Progenitor cell of endocrine pancreas (in vitro differentiated cells): Measurements from ENCODE around the gene ZNF48. TPM values are rescaled to one million over a fixed set of nuclear protein-coding genes. Genes with fewer than 3 reads are reported as not detected.
A peak's percentile ranks its signal among the peaks of the same experiment; 100 is the strongest.
"Not testable (repeated sequence)": the region's sequence is repeated elsewhere in the genome, so short reads cannot be mapped to it uniquely, and the experiment has no call there.

Source experiments
- DNase-seq: peaks from one replicate; pipeline ENCODE4 v3.0.0; 2021; ENCODE audit warnings: low spot score; ENCODE audit not compliant: unreplicated experiment
- H3K27ac Mint-ChIP-seq: 2 replicates; pipeline ENCODE4 v1.8.0; 2021; ENCODE audit warnings: mild to moderate bottlenecking, moderate library complexity, mixed read lengths
- H3K27me3 Mint-ChIP-seq: 2 replicates; pipeline ENCODE4 v1.8.0; 2021; ENCODE audit warnings: mixed read lengths
- H3K36me3 Mint-ChIP-seq: 2 replicates; pipeline ENCODE4 v1.8.0; 2022; ENCODE audit warnings: mixed read lengths; ENCODE audit not compliant: insufficient read depth
- H3K4me1 Mint-ChIP-seq: 2 replicates; pipeline ENCODE4 v1.8.0; 2021; ENCODE audit warnings: low read depth, mixed read lengths
- H3K4me3 Mint-ChIP-seq: 2 replicates; pipeline ENCODE4 v1.8.0; 2021; ENCODE audit warnings: low read depth, mild to moderate bottlenecking, moderate library complexity, mixed read lengths
- H3K9me3 Mint-ChIP-seq: 2 replicates; pipeline ENCODE4 v1.8.0; 2021; ENCODE audit warnings: low read depth, mixed read lengths
- CTCF ChIP-seq: fragments of 200-600 bp; sonication (generic); IDR thresholded peaks from one replicate; pipeline ENCODE4 v1.5.0; 2021; ENCODE audit warnings: antibody characterized with exemption, mild to moderate bottlenecking; ENCODE audit not compliant: unreplicated experiment
- total RNA-seq: library from RNA; stranded (reverse); gene quantifications from 2 replicates; pipeline ENCODE4 v1.2.1, GENCODE V29; 2021

ZNF48 gene
- total RNA-seq, 1 donor from 2014 or later = 62.6 TPM

- H3K4me3 Mint-ChIP-seq = no peak within 1 kb of the TSS
- DNase-seq = no peak
- H3K27ac Mint-ChIP-seq = peak within 1 kb of the TSS; percentile 59
- peaks cover 2% of the 10 kb centered on the region for H3K36me3 Mint-ChIP-seq
- H3K4me1 Mint-ChIP-seq = peaks cover 7% of the 10 kb centered on the region
- H3K9me3 Mint-ChIP-seq = no peaks in the 10 kb centered on the region
- no peaks in the 10 kb centered on the region for H3K27me3 Mint-ChIP-seq
- no peak for TF ChIP-seq CTCF
These were observed 12.9 kb upstream of the ZNF48 start, which contains the start of gene SEPTIN1 for GRCh38 chr16:30382111-30382881. Gene SEPTIN1, minus strand, starts transcription at chr16:30382561. Its CDS starts 19 bp downstream, at chr16:30382542.

- H3K27ac Mint-ChIP-seq = no peak overlapping the region
- no peaks in the 10 kb centered on the region for H3K9me3 Mint-ChIP-seq
- peaks cover 2% of the 10 kb centered on the region for H3K36me3 Mint-ChIP-seq
- DNase-seq = no peak
- no peak for TF ChIP-seq CTCF
- no peak overlapping the region for H3K4me3 Mint-ChIP-seq
- H3K27me3 Mint-ChIP-seq = no peaks in the 10 kb centered on the region
- H3K4me1 Mint-ChIP-seq = peaks cover 6% of the 10 kb centered on the region
These were observed 11.7 kb upstream of the ZNF48 start for GRCh38 chr16:30383521-30383920.

GRCh38 chr16:30394592-30395154 lies 547 bp upstream of the ZNF48 start:
- Mint-ChIP-seq H3K36me3 (peaks cover 8% of the 10 kb centered on the region), H3K4me1 (peaks cover 21% of the 10 kb centered on the region), H3K4me3 (peak overlapping the region; percentile 91), H3K9me3 (no peaks in the 10 kb centered on the region), H3K27ac (peak overlapping the region; percentile 98), H3K27me3 (no peaks in the 10 kb centered on the region)
- no peak for TF ChIP-seq CTCF
- peak; percentile 67 for DNase-seq

GRCh38 chr16:30395992-30396585 lies 869 bp downstream of the ZNF48 start:
- Mint-ChIP-seq H3K9me3 (no peaks in the 10 kb centered on the region), H3K36me3 (peaks cover 9% of the 10 kb centered on the region), H3K4me1 (peaks cover 25% of the 10 kb centered on the region), H3K4me3 (peak overlapping the region; percentile 81), H3K27ac (peak overlapping the region; percentile 98), H3K27me3 (no peaks in the 10 kb centered on the region)
- TF ChIP-seq CTCF = no peak
- no peak for DNase-seq

GRCh38 chr16:30396627-30397026 lies 1.4 kb downstream of the ZNF48 start:
- not testable (repeated sequence) for H3K9me3 Mint-ChIP-seq, H3K27me3 Mint-ChIP-seq, H3K36me3 Mint-ChIP-seq, DNase-seq
- H3K27ac Mint-ChIP-seq = peak overlapping the region; percentile 98
- H3K4me3 Mint-ChIP-seq = peak overlapping the region; percentile 81
- H3K4me1 Mint-ChIP-seq = peaks cover 28% of the 10 kb centered on the region
